Psoas muscle (tissue), 8 donors: ENCODE measurements around the gene NUP160. TPM values are rescaled to one million over a fixed set of nuclear protein-coding genes. Genes with fewer than 3 reads are reported as not detected.
"Not testable (repeated sequence)": the region's sequence is repeated elsewhere in the genome, so short reads cannot be mapped to it uniquely, and the experiment has no call there.

ENCODE experiments used
- ATAC-seq, 4 donors: fragments of 200-7000 bp; cut with Tn5 transposase; one replicate each; pipeline ENCODE4 v1.9.1; 2020; ENCODE audit warnings: moderate library complexity in 3 of 4, mild to moderate bottlenecking in 2 of 4
- DNase-seq, 2 donors: peaks; one replicate each; pipeline ENCODE4 v3.0.0-alpha.2; 2020
- H3K27ac ChIP-seq: fragments of 200-600 bp; one replicate; pipeline ENCODE4 v1.8.0; 2022
- H3K27me3 ChIP-seq, 3 donors: fragments of 200-600 bp in 1 of 3; one replicate each; pipeline versions ENCODE4 v1.6.1 to v1.8.0; 2013 to 2022; ENCODE audit warnings: low read length in 2 of 3, mild to moderate bottlenecking in 2 of 3, moderate library complexity in 1 of 3; ENCODE audit not compliant: insufficient read depth in 3 of 3
- H3K36me3 ChIP-seq, 2 donors: fragments of 200-600 bp in 1 of 2; one replicate each; pipeline versions ENCODE4 v1.6.1 to v1.8.0; 2013 to 2022; ENCODE audit warnings: low read depth in 1 of 2, mild to moderate bottlenecking in 1 of 2, moderate library complexity in 1 of 2; ENCODE audit not compliant: insufficient read depth in 1 of 2
- H3K4me1 ChIP-seq: fragments of 200-600 bp; one replicate; pipeline ENCODE4 v1.8.0; 2022
- H3K4me3 ChIP-seq: fragments of 200-600 bp; one replicate; pipeline ENCODE4 v1.8.0; 2022; ENCODE audit warnings: mild to moderate bottlenecking
- H3K9me3 ChIP-seq: fragments of 200-600 bp; one replicate; pipeline ENCODE4 v1.8.0; 2022
- WGBS, 3 donors: extraction: QIAGEN DNeasy Blood & Tissue Kit; methylation state at CpG; one replicate each; pipeline versions ENCODE4 v1.1.6 to v1.1.7; 2013; 5-methylcytosine and 5-hydroxymethylcytosine counted together
- intact Hi-C, 2 donors: fragments of 100-400 bp; cut with DNase I; formaldehyde crosslinking; loops; one replicate each; pipeline versions ENCODE4 v1.11.0 to v1.14.2; 2022
- polyA plus RNA-seq, 3 donors: library from polyadenylated mRNA; stranded (reverse); fragments of 200-250 nt; gene quantifications; one replicate each; pipeline ENCODE4 v1.2.3, GENCODE V29; 2013
- total RNA-seq, 4 donors: library from RNA; stranded (reverse); fragmentation: NEBNext Ultra II Directional in 2 of 4; extraction: Animal tissue kit (Norgen Biotek cat#: 25700) in 2 of 4; gene quantifications; one replicate each; pipeline versions ENCODE4 v1.2.1 to v1.2.4, GENCODE V29; 2021 to 2023
- TF ChIP-seq, protein P1 (sequence below): fragments of 200-600 bp; IDR thresholded peaks from one replicate; pipeline ENCODE4 v1.8.0; 2022; ENCODE audit warnings: antibody characterized with exemption
- donor health status: healthy with polysubstance abuse.
- donor health status: DM: no; HTN: no; CAD: no; lungs with moderate emphysema.
- donor health status: Bipolar disorder and iron deficiency.
- donor health status: healthy.
- donor health status: DM: yes; HTN: yes; CAD: no.
- donor health status: DM: no; HTN: no; CAD: no.
- donor health status: DM: no; HTN: no; CAD: no.
- donor health status: DM: yes; HTN: yes; CAD: no.

Gene NUP160
- total and polyA plus RNA-seq, 7 donors, result 5.5 to 14.0 (median 11.3) TPM

DNA sequence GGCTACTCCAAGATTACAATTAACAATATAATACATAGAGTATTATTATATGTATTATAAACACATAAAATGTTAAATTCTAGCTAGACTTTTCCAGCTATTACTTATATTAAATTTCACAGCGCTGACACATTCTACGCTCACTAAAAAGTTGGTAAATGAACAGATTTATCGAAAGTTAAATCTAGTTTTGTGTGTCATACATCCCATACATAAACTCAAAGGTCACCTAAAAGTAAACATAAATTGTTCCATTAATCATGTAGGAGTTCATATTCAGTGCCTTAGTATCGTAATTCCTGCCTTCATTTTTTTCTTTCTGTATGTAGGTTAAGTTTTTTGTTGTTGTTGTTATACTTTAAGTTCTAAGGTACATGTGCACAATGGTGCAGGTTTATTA lies 91.9 kb downstream of the NUP160 start:
- DNase-seq (no peak), ATAC-seq (no peak)
- intact Hi-C loops, result no loop called here
- WGBS, 3 donors, result 94 to 98% (median 96%) methylated on average over 4 of the region's 4 CpGs
- no peaks in the 10 kb centered on the region for H3K9me3 ChIP-seq
- H3K27ac ChIP-seq, result no peak overlapping the region
- H3K4me1 ChIP-seq, result no peaks in the 10 kb centered on the region
- no peaks in the 10 kb centered on the region for H3K27me3 ChIP-seq
- H3K4me3 ChIP-seq, result no peak overlapping the region
- peaks cover 10 to 94% of the 10 kb centered on the region in 2 donors for H3K36me3 ChIP-seq
- TF ChIP-seq, protein P1, sequence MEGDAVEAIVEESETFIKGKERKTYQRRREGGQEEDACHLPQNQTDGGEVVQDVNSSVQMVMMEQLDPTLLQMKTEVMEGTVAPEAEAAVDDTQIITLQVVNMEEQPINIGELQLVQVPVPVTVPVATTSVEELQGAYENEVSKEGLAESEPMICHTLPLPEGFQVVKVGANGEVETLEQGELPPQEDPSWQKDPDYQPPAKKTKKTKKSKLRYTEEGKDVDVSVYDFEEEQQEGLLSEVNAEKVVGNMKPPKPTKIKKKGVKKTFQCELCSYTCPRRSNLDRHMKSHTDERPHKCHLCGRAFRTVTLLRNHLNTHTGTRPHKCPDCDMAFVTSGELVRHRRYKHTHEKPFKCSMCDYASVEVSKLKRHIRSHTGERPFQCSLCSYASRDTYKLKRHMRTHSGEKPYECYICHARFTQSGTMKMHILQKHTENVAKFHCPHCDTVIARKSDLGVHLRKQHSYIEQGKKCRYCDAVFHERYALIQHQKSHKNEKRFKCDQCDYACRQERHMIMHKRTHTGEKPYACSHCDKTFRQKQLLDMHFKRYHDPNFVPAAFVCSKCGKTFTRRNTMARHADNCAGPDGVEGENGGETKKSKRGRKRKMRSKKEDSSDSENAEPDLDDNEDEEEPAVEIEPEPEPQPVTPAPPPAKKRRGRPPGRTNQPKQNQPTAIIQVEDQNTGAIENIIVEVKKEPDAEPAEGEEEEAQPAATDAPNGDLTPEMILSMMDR, result no peak

DNA sequence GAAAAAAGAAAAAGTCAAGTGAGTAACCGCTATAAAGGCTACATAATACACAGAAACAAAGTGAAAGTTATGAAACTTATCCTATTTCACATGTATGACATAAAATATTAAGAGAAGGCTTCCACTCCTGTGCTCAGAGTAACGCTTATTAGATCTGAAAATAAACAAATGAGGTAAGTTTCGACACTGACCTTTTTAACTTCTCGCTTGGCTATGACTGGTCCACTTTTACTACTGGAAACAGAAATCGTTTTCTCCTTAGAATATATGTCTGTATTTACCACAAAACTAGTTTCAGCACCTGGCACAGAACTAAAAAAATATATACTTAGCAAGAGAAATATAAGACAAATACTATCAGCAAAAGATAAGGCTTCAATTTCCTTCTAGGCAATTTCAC lies 97.4 kb downstream of the NUP160 start:
- no peak for DNase-seq

DNA sequence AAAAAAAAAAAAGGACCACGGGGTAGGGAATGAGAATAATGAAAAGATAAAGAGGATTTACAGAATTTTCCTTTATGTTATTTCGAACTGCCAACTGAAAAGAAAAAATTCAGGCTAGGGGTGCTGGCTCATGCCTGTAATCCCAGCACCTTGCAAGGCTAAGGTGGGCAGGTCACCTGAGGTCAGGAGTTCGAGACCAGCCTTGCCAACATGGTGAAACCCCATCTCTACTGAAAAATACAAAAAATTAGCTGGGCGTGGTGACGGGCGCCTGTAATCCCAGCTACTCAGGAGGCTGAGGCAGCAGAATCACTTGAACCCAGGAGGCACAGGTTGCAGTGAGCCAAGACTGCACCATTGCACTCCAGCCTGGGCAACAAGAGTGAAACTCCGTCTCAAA lies 105.7 kb downstream of the NUP160 start:
- not testable (repeated sequence) for H3K4me3 ChIP-seq, ATAC-seq, H3K9me3 ChIP-seq, H3K4me1 ChIP-seq, H3K27me3 ChIP-seq, DNase-seq, H3K27ac ChIP-seq
- H3K36me3 ChIP-seq, result peaks cover 10 to 100% of the 10 kb centered on the region in 2 donors
- WGBS, 3 donors, result 81 to 92% (median 91%) methylated on average over 7 of the region's 7 CpGs
- intact Hi-C loops, result loop anchor here in 1 of 2 donors (5.0 kb wide), 1 partner anchor 75 kb away; no protein-coding TSS in a partner anchor

More for the DNA sequence above, 97.4 kb downstream of the NUP160 start:
- intact Hi-C loops, result no loop called here
- ATAC-seq, result no peak
- H3K9me3 ChIP-seq, result no peaks in the 10 kb centered on the region
- H3K36me3 ChIP-seq, result peaks cover 12 to 94% of the 10 kb centered on the region in 2 donors
- 88 to 93% (median 88%) methylated on average over 5 of the region's 5 CpGs for WGBS, 3 donors
- TF ChIP-seq, protein P1, result no peak
- no peaks in the 10 kb centered on the region for H3K27me3 ChIP-seq
- no peaks in the 10 kb centered on the region for H3K4me1 ChIP-seq
- H3K27ac ChIP-seq, result no peak overlapping the region
- H3K4me3 ChIP-seq, result no peak overlapping the region

- DNase-seq, H3K27ac ChIP-seq, H3K9me3 ChIP-seq, ATAC-seq, H3K4me3 ChIP-seq, H3K27me3 ChIP-seq, intact Hi-C loops, H3K4me1 ChIP-seq: not testable (repeated sequence)
- peaks cover 5 to 100% of the 10 kb centered on the region in 2 donors for H3K36me3 ChIP-seq
- 68 to 83% (median 77%) methylated on average over 7 of the region's 7 CpGs for WGBS, 3 donors
Observed at GRCh38 chr11:47737817-47738216, 110.3 kb downstream of the NUP160 start.

DNA sequence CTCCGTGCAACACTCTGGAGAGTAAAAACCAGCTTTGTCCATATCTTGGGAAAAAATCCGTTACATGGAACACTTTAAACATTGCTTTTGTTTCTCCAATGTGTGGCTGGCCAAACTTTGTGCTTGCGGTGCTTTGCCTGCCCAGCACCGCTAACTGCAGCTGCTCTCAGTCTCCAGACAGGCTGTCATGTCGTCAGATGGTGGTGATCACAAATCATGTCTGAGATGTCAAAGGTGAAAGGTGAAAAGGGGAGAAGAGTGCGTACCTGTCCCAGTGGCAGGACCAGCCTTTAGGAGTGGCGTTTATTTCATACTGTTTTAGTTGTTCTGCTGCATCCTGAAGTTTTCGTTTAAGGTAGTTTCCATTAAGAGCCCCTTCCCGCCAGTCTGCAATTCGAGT lies 115.9 kb downstream of the NUP160 start:
- H3K36me3 ChIP-seq, result peaks cover 5 to 99% of the 10 kb centered on the region in 2 donors
- ATAC-seq (no peak), DNase-seq (no peak)
- no peaks in the 10 kb centered on the region for H3K4me1 ChIP-seq
- no peaks in the 10 kb centered on the region for H3K9me3 ChIP-seq
- H3K27ac ChIP-seq, result no peak overlapping the region
- TF ChIP-seq, protein P1, result no peak
- H3K4me3 ChIP-seq, result no peak overlapping the region
- H3K27me3 ChIP-seq, result no peaks in the 10 kb centered on the region
- 82% methylated on average over 10 of the region's 10 CpGs for WGBS, 3 donors
- intact Hi-C loops, result loop anchor here (5.0 kb wide), 4 partner anchors 65 to 105 kb away; no protein-coding TSS in a partner anchor

GRCh38 chr11:47731475-47731874 lies 116.7 kb downstream of the NUP160 start:
- Histone ChIP-seq H3K36me3 (peaks cover 5 to 99% of the 10 kb centered on the region in 2 donors), H3K27ac (no peak overlapping the region), H3K4me1 (no peaks in the 10 kb centered on the region), H3K4me3 (no peak overlapping the region), H3K9me3 (no peaks in the 10 kb centered on the region), H3K27me3 (no peaks in the 10 kb centered on the region)
- DNase-seq (no peak), ATAC-seq (no peak)
- TF ChIP-seq, protein P1, result no peak
- WGBS, 3 donors, result 72 to 80% (median 79%) methylated on average over 6 of the region's 6 CpGs
- intact Hi-C loops, result loop anchor here (5.0 kb wide), 4 partner anchors 66 to 104 kb away; no protein-coding TSS in a partner anchor
